ENCODE data around the gene PHF12.

PHF12 gene

GRCh38 chr17:28975031-28975430 lies 23.7 kb upstream of the PHF12 start:
- DNase-seq, result no peak

GRCh38 chr17:28974451-28974850 lies 23.1 kb upstream of the PHF12 start:
- no peak for DNase-seq

- DNase-seq, result no peak
Measured at GRCh38 chr17:28973425-28973824, 22.1 kb upstream of the PHF12 start.

GRCh38 chr17:28972437-28972836 lies 21.1 kb upstream of the PHF12 start:
- DNase-seq, result no peak

- no peak for DNase-seq
Measured at GRCh38 chr17:28970879-28971278, 19.6 kb upstream of the PHF12 start.

GRCh38 chr17:28969706-28970393 lies 18.5 kb upstream of the PHF12 start:
- DNase-seq, result no peak

- DNase-seq, result no peak
Measured at GRCh38 chr17:28968914-28969295, 17.6 kb upstream of the PHF12 start.

GRCh38 chr17:28968231-28968913 lies 17.1 kb upstream of the PHF12 start:
- no peak for DNase-seq

GRCh38 chr17:28967221-28968135 lies 16.2 kb upstream of the PHF12 start:
- no peak for DNase-seq

GRCh38 chr17:28963841-28964240 lies 12.5 kb upstream of the PHF12 start:
- no peak for DNase-seq

GRCh38 chr17:28963055-28963611 lies 11.8 kb upstream of the PHF12 start:
- DNase-seq, result no peak

GRCh38 chr17:28961391-28961790 lies 10.1 kb upstream of the PHF12 start:
- no peak for DNase-seq

- DNase-seq, result no peak
Measured at GRCh38 chr17:28960256-28961061, 9.1 kb upstream of the PHF12 start.

- no peak for DNase-seq
Measured at GRCh38 chr17:28959471-28959871, 8.2 kb upstream of the PHF12 start.

- DNase-seq, result no peak
Measured at GRCh38 chr17:28958820-28959455, 7.6 kb upstream of the PHF12 start.

- no peak for DNase-seq
Measured at GRCh38 chr17:28957992-28958355, 6.7 kb upstream of the PHF12 start.

- no peak for DNase-seq
Measured at GRCh38 chr17:28957277-28957991, 6.1 kb upstream of the PHF12 start.

GRCh38 chr17:28956861-28957260 lies 5.5 kb upstream of the PHF12 start:
- DNase-seq, result no peak

GRCh38 chr17:28956112-28956511 lies 4.8 kb upstream of the PHF12 start:
- no peak for DNase-seq

GRCh38 chr17:28955408-28955807 lies 4.1 kb upstream of the PHF12 start:
- no peak for DNase-seq

- DNase-seq, result no peak
Measured at GRCh38 chr17:28954886-28955285, 3.6 kb upstream of the PHF12 start.
